Pericardium fibroblast (primary cell): ENCODE results near the gene RPS29. TPM values are rescaled to one million over a fixed set of nuclear protein-coding genes. Genes with fewer than 3 reads are reported as not detected.

Experiments
- total RNA-seq: library from RNA; depleted of rRNA; stranded (reverse); fragments of >200 nt; gene quantifications from 2 replicates; pipeline ENCODE4 v1.2.3, GENCODE V29; 2015

The RPS29 gene
- 11,642 and 22,434 TPM in 2 replicates for total RNA-seq

DNA sequence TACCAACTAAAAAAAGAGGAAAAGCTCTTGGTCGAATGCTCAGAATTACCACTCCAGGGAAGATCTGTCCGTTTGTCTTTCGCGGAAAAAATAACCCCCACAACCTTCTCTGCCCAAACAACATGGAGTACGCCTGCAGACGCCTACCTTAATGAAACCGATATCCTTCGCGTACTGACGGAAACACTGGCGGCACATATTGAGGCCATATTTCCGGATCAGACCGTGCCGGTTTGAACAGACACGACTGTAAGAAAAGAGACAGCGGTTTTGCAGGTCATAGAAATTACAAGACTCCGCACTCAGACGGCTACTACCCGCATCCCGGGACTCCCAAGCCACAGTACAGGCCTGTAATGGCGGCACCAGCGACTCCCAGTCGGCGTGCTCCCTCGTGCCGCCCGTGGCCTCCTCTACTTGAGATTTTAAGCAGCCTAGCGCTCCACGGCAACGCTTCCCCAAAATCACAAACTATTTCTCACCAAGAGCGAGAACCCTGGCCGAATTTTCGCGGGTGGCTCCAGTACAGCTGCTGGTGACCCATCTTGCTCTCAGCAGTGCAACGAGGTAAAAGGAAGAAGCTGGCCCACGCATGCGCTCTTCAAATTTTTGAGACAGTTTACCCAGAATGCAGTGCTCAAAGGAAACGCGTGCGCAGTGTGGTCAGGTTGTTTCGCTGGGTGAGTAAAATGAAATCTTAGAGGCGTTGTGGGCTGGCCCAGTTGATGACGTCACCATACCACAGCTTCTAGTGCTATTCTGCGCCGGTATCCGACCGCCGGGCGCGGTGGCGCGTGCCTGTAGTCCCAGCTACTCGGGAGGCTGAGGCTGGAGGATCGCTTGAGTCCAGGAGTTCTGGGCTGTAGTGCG lies at the start of gene RPS29:
RPS29 (minus strand) TSS at position 578 of the 870 bp plus-strand sequence; CDS start at position 544, 34 bp downstream.

DNA sequence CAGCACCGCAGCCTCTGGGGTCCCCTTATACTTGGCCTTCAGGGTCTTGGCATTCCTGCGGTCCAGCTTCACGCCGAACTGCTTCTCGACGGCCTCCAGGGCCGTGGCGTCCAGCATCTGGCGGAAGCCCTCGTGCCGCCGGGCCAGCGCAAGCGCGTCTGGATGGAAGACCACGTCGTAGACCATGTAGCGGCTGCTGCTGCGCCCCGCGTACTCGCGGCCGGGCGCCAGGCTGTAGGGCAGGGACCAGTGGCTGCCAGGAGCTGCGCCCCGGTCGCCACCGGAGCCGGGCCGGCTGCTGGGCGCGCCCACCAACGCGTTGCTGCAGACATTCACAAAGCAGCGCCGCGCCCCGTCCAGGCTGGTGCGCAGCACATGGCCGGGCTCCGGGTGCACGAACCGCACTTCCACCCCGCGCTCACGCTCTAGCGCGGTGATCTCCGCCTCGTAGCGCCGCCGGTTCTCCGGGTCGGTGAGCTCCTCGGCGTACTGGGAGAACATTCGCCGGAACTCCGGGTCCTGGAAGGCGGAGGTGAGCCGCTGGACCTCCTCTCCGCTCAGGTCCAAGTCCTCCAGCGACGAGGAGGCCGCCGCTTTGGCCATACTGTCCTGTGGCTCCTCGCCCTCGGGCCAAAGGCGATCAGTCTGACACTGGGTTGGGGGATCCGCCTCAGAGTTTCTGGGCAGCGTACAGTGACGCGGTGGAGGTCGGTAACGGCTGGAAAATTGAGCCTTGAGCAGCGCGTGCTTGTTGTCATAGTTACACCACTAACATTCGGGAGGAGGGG lies 48.6 kb upstream of the RPS29 start, which contains the start of gene DNAAF2:
DNAAF2 (minus strand) TSS at position 698 of the 788 bp plus-strand sequence; CDS start at position 603, 95 bp downstream.

DNA sequence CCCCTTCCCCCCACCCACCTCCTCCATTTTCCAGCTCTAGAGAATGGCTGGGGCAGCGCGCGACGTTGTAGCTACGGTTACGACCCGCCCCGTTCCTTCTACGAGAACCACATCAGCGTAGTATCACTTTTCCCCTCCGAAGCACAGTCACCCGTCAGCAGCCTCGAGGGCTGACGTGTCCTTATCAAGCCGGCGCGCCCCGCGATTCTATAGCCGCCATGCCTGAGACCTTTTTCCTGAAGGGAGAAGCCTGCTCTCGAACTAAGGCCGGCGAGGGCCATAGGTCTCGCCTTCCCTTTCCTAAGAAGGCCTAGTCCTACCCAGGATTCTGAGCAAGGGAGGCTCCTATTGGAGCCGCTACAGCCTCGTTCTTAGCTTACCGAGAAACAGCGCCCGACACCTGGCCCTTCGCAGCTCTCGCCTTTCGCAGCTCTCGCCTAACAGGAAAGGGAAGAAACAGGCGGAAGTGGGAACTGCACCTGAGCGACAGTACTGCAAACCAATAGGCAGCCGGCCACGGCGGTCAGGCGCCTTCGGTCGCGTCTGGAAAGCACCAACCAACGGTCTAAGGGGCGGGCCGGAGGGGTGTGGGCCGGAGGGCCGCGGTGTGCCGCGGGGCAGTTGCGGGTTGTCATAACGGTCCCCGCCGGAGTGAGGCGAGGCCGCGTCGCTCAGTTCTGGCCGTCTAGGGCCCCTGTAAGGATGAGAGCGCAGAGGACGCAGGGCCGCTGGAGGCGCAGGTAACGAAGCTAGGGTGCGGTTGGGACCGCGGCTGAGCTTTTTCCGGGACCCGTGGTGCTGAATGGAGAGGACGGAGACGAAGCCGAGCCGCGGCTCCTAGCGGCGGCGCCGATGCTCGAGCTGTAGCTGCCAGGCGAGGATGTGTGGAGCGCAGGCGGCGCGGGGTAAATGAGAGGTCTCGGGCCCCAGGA lies 34.3 kb upstream of the RPS29 start, which contains the start of the genes MGAT2 and RPL36AL:
MGAT2 (plus strand) TSS at position 618 of the 932 bp plus-strand sequence. CDS start 470 bp downstream, outside the sequence.
RPL36AL (minus strand) TSS at position 445 of the 932 bp plus-strand sequence. CDS start 1,522 bp downstream, outside the sequence.

DNA sequence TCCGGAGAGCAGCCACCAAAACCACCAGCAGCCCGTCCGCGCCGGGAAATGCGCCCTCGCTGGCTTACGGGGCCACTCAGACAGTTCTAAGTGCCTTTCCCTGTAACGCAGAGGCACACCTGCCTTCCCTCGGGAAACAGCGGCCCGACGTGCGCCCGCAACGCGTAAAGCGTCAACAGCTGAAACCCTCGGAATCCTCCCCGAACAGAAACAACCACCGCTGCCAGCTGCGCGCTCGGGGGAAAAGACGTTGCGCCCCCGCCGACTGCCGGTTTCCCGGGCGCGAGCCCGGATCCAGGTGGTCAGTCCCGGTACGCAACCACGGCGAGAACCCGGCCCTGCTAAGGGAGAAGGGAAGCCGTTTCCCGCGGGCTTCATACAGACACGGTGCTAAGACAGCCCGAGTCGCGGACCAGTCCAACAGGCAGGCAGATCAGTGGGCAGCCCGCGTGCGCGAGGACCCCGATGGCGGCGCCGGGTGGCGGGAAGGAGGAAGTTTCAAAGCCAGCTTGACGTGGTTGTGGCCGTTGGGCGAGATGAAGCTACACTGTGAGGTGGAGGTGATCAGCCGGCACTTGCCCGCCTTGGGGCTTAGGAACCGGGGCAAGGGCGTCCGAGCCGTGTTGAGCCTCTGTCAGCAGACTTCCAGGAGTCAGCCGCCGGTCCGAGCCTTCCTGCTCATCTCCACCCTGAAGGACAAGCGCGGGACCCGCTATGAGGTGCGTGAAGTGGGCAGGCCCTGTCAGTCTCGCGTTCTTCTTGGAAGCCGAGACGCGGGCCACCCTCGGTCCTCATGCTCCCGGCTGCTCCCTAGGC lies 12.5 kb upstream of the RPS29 start, which contains the start of gene LRR1:
LRR1 (plus strand) TSS at position 456 of the 816 bp plus-strand sequence; CDS start at position 537, 81 bp downstream.

Other genes starting within 250 kb of the RPS29 start
- gene LRR1, start 12.6 kb upstream of the RPS29 start, total RNA-seq: 5.7 TPM in 2 replicates
- gene RPL36AL, start 34.2 kb upstream of the RPS29 start, total RNA-seq: 178 and 193 TPM in 2 replicates
- 43.2 and 82.3 TPM in 2 replicates for gene MGAT2, start 34.4 kb upstream of the RPS29 start, total RNA-seq
- gene DNAAF2, start 48.9 kb upstream of the RPS29 start, total RNA-seq: 7.4 and 10.7 TPM in 2 replicates
- 6.6 and 13.8 TPM in 2 replicates for gene POLE2, start 101.8 kb upstream of the RPS29 start, total RNA-seq
- 1.2 and 1.6 TPM in 2 replicates for gene KLHDC1, start 106.7 kb upstream of the RPS29 start, total RNA-seq
- 50.3 and 70.2 TPM in 2 replicates for gene KLHDC2, start 181.8 kb upstream of the RPS29 start, total RNA-seq